Amygdala (tissue), 56 donors: ENCODE data around the gene CT45A7.
"Not testable (repeated sequence)": the region's sequence is repeated elsewhere in the genome, so short reads cannot be mapped to it uniquely, and the experiment has no call there.

ENCODE experiments used
- DNase-seq, 56 donors: peaks; one replicate each; lab custom pipeline; 2025; lab: John Stamatoyannopoulos, UW

The CT45A7 gene

GRCh38 chrX:135837180-135837579 is at the start of gene CT45A7:
Gene CT45A7, minus strand, starts transcription at chrX:135837280. Its CDS starts 3,747 bp downstream, at chrX:135833533.
- not testable (repeated sequence) for DNase-seq

- not testable (repeated sequence) for DNase-seq
Measured at GRCh38 chrX:135882741-135883140, 45.7 kb upstream of the CT45A7 start.

GRCh38 chrX:135871712-135872111 is 34.6 kb upstream of the CT45A7 start, which contains the start of gene CT45A9:
Gene CT45A9, minus strand, starts transcription at chrX:135871812. Its CDS starts 3,751 bp downstream, at chrX:135868061.
- not testable (repeated sequence) for DNase-seq

GRCh38 chrX:135854438-135854837 is 17.4 kb upstream of the CT45A7 start, which contains the start of gene CT45A8:
Gene CT45A8, minus strand, starts transcription at chrX:135854538. Its CDS starts 3,755 bp downstream, at chrX:135850783.
- DNase-seq, result not testable (repeated sequence)

GRCh38 chrX:135819912-135820311 is 17.2 kb downstream of the CT45A7 start, which contains the start of gene CT45A2:
Gene CT45A2, minus strand, starts transcription at chrX:135820012. Its CDS starts 3,747 bp downstream, at chrX:135816265.
- DNase-seq, result not testable (repeated sequence)

- DNase-seq, result not testable (repeated sequence)
Measured at GRCh38 chrX:135802687-135803086, 34.4 kb downstream of the CT45A7 start, which contains the start of gene CT45A6. Gene CT45A6, minus strand, starts transcription at chrX:135802787. Its CDS starts 3,794 bp downstream, at chrX:135798993.

- DNase-seq, result not testable (repeated sequence)
Measured at GRCh38 chrX:135785403-135785802, 51.7 kb downstream of the CT45A7 start, which contains the start of gene CT45A5. Gene CT45A5, minus strand, starts transcription at chrX:135785503. Its CDS starts 3,774 bp downstream, at chrX:135781729.
